ENCODE measurements around the gene ZNF432. TPM values are rescaled to one million over a fixed set of nuclear protein-coding genes. Genes with fewer than 3 reads are reported as not detected.

ZNF432 gene
- total RNA-seq, 4 donors from 2014 or later, result 9.5 to 15.6 (median 13.1) TPM

DNA sequence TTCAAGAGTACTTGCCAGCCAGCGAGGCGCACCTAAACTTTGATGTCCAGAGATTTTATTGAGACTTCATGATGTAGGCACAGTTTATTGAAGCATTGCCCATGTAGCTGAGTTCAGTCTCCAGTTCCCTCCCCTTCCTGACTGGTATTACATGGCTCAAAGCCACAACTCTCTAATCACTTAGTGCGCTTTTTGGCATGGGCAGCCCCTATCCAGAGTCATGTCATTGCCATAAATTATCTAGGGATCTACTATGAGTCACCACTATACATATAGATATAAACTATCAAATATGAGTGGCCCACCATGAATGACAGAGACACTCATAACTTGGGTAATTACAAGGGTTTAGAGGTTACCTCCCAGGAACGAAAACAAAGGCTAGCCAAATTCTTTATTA is 28.1 kb downstream of the ZNF432 start:
- TF ChIP-seq, protein P1, sequence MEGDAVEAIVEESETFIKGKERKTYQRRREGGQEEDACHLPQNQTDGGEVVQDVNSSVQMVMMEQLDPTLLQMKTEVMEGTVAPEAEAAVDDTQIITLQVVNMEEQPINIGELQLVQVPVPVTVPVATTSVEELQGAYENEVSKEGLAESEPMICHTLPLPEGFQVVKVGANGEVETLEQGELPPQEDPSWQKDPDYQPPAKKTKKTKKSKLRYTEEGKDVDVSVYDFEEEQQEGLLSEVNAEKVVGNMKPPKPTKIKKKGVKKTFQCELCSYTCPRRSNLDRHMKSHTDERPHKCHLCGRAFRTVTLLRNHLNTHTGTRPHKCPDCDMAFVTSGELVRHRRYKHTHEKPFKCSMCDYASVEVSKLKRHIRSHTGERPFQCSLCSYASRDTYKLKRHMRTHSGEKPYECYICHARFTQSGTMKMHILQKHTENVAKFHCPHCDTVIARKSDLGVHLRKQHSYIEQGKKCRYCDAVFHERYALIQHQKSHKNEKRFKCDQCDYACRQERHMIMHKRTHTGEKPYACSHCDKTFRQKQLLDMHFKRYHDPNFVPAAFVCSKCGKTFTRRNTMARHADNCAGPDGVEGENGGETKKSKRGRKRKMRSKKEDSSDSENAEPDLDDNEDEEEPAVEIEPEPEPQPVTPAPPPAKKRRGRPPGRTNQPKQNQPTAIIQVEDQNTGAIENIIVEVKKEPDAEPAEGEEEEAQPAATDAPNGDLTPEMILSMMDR (IDR thresholded peaks at IDR 0.05; ENCODE audit: low read depth), result no peak

DNA sequence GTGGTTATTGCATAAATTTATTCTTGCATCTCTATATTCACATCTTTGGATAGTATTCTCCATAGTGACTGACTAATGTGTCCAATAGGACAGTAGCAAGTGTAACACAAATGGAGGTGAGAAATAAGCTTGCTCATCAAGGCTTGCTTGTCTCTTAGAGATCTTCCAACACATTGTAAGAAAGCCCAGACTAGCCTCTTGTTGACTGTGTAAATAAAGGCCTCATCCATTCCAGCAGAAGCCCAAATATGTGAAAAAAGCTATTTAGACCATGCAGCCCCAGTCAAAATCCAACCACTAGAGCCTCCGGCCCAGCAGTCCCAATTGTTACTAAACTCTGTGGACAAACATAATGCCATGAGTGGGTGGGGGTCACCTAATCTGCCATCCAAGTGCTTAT is 38.0 kb downstream of the ZNF432 start:
- TF ChIP-seq, protein P1 (IDR thresholded peaks at IDR 0.05; ENCODE audit: low read depth), result no peak

DNA sequence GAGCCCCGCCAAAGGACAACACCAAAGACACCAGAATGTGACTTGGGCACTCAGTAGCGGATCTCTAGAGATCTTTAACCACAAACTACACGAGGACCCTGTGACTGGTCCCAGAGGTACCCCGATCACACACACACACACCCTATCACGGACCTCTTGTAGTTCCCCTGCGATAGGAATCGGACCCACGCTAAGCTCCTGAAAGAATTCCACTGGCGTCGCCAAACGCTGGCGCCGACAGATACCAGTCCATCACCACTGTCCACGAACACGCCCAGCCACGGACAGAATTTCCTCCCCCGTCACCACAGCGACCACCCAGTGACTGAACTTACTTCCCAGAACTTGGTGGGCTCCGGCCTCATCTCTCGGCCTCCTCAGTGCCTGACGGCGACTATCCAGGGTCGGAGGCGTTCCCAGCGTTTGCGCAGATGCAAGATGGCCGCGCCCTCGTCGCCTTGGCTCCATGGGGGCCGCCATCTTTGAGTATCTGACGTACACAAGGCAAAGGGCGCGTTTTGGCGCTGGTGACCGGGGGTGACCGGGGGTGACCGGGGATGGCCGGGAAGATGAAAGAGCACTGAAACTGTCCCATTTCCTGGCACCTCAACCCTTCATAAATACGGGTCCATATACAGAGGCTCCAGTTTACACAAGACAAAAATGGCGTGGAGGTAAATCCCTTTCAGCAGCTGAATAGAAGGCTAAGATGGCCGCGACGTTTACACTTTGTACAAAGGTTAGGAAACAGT is 40.7 kb downstream of the ZNF432 start, which contains the start of gene ZNF615:
TSS of gene ZNF615 (minus strand) at position 406 of the 752 bp plus-strand sequence. CDS start 4,500 bp downstream, outside the sequence.
- TF ChIP-seq, protein P1 (IDR thresholded peaks at IDR 0.05; ENCODE audit: low read depth), result no peak

DNA sequence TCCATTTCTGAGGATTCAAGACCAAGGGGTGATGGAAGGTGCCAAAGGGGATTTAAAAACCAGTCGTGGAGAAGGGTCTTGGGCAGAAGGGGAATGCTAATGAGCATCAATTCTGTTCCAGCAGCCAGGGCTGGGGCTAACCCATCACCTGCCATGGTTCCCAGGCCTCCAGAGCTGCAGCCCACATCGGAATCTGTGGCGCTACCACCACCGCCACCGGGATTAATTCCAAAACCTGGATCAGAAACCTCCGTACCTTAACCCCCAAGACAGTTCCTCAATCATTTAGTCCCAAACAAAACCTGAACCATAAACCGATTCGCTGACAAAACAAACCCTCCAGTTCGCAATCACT is 41.2 kb downstream of the ZNF432 start:
- TF ChIP-seq, protein P1 (IDR thresholded peaks at IDR 0.05; ENCODE audit: low read depth), result no peak

DNA sequence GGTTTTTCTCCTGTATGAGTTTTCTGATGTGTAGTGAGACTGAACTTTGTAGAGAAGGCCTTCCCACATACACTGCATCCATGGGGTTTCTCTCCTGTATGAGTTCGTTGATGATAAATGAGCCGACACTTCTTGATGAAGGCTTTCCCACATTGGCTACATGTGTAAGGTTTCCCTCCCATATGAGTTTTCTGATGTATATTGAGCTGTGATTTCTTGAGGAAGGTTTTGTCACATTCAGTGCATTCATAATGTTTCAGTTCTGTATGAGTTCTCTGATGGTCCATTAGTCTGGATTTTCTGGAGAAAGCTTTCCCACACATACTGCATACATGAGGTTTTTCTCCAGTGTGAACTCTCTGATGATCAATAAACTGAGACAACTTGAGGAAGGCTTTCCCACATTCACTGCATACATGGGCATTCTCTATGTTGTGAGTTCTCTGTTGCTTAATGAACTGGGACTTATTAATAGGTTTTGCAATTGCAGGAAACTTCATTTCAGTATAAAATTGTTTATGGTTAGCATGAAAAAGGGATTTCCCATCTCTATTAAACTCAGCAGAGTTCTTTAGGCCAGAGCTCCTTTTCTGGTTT is 54.5 kb downstream of the ZNF432 start:
- TF ChIP-seq, protein P1 (IDR thresholded peaks at IDR 0.05; ENCODE audit: low read depth), result no peak

DNA sequence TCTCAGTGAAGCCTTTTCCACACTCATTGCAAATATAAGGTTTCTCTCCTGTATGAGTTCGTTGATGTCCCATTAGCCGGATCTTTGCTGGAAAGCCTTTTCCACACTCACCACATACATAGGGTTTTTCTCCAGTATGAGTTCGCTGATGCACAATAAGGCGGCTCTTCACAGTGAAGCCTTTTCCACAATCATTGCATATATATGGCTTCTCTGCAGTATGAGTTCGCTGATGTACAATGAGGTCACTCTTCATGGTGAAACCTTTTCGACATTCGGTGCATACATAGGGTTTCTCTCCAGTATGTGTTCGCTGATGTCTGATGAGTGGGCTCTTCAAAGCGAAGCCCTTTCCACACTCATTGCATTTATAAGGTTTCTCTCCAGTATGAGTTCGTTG is 55.2 kb downstream of the ZNF432 start:
- TF ChIP-seq, protein P1 (IDR thresholded peaks at IDR 0.05; ENCODE audit: low read depth), result no peak
